SK-N-MC (cell line): ENCODE measurements around the gene XPNPEP1.

Source experiments
- DNase-seq: peaks from one replicate; pipeline ENCODE4 v3.0.0-alpha.2; 2011; ENCODE audit warnings: low read depth, low spot score
- H3K27ac ChIP-seq: fragments of 200-600 bp; sonication (generic); 2 replicates; pipeline ENCODE4 v1.5.1; 2016; ENCODE audit warnings: mixed run types
- H3K36me3 ChIP-seq: fragments of 200-600 bp; sonication (generic); 2 replicates; pipeline ENCODE4 v1.6.1; 2017; ENCODE audit warnings: antibody characterized with exemption, low read length, mixed read lengths; ENCODE audit not compliant: insufficient read depth
- H3K4me3 ChIP-seq: fragments of 200-600 bp; sonication (generic); 2 replicates; pipeline ENCODE4 v1.5.1; 2016
- H3K9ac ChIP-seq: fragments of 200-600 bp; sonication (generic); 2 replicates; pipeline ENCODE4 v1.8.0; 2017; ENCODE audit warnings: mixed run types, mixed read lengths; ENCODE audit not compliant: insufficient read length
- H3K9me3 ChIP-seq: fragments of 200-600 bp; sonication (generic); 2 replicates; pipeline ENCODE4 v1.6.1; 2017; ENCODE audit warnings: low read depth, mild to moderate bottlenecking, antibody characterized with exemption, low read length, moderate library complexity, mixed read lengths
- EZH2 ChIP-seq: fragments of 200-600 bp; sonication (generic); IDR thresholded peaks from one replicate; pipeline ENCODE4 v1.6.1; 2017; ENCODE audit warnings: antibody characterized with exemption
- FOXP2 ChIP-seq: optimal IDR thresholded peaks from 2 replicates; pipeline ENCODE3; 2011; ENCODE audit warnings: mild to moderate bottlenecking, moderate library complexity; ENCODE audit not compliant: insufficient read depth; ENCODE audit errors: extremely low read length, control extremely low read depth
- POLR2AphosphoS5 ChIP-seq: IDR thresholded peaks from 2 replicates; pipeline ENCODE4 v1.6.1; 2012; ENCODE audit warnings: mild to moderate bottlenecking, low read depth, low read length, borderline replicate concordance

The XPNPEP1 gene

GRCh38 chr10:109862041-109862440 lies 61.3 kb downstream of the XPNPEP1 start:
- Histone ChIP-seq H3K4me3 (no peak overlapping the region), H3K27ac (no peak overlapping the region), H3K36me3 (peaks cover 5% of the 10 kb centered on the region), H3K9me3 (no peaks in the 10 kb centered on the region), H3K9ac (no peak overlapping the region)
- DNase-seq, result no peak
- TF ChIP-seq FOXP2 (no peak), EZH2 (no peak), POLR2AphosphoS5 (no peak)

DNA sequence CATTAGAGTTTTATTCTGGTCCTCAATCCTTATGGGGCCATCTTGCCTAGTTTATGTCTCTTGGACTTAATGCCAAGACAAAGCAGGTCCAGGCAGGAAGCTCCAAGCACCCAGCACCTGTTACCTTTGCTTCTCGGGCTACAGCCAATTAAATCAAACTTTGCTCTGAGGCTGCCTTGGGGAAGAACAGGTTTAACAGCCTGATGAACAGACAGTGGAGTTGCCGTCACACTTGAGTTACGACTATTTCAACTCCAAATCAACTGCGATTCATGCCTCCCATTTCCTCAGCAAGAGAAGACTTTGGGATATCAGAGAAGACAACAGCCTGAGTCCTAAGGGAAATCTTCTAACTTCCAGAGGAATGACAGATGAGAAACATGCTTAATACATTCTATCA lies 62.2 kb downstream of the XPNPEP1 start:
- Histone ChIP-seq H3K9me3 (no peaks in the 10 kb centered on the region), H3K4me3 (no peak overlapping the region), H3K9ac (no peak overlapping the region), H3K36me3 (peaks cover 5% of the 10 kb centered on the region), H3K27ac (no peak overlapping the region)
- TF ChIP-seq FOXP2 (no peak), POLR2AphosphoS5 (no peak), EZH2 (no peak)
- no peak for DNase-seq

DNA sequence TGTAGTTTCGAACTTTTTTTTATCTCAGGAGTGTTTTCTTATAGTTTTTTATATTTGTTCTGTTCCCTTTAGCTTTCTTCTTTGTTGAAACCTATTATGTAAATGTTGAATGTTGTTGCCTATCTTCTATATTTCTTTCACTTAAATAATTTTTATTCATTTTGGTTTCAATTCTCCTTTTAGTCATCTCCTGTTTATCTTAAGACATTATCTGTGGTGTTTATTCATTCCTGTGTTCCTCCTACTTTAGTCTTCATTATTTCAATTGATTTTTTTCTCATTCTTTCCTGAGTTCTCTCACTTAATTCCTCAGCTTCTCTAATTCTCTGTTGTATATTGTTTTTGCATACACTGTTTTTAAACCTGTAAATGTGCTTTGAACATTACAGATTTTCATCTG lies 64.1 kb downstream of the XPNPEP1 start:
- H3K27ac ChIP-seq, result no peak overlapping the region
- H3K36me3 ChIP-seq, result peaks cover 4% of the 10 kb centered on the region
- DNase-seq, result no peak
- H3K9ac ChIP-seq, result no peak overlapping the region
- no peaks in the 10 kb centered on the region for H3K9me3 ChIP-seq
- TF ChIP-seq FOXP2 (no peak), EZH2 (no peak)
- no peak overlapping the region for H3K4me3 ChIP-seq

DNA sequence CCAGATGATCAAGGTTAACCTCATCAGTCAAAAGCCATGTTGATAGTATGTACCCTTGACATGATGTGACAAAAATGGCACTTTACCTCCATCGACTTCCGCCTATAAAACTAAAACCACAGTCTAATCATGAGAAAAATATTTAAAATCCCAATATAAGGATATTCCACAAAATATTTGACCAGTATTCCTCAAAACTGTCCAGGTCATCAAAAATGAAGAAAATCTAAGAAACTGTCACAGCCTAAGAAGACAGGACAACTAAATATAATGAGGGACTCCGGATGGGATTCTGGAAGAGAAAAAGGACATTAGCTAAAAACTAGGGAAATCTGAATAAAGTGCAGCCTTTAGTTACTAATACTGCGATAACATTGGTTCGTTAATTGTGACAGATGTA lies 67.6 kb downstream of the XPNPEP1 start:
- Histone ChIP-seq H3K4me3 (no peak overlapping the region), H3K9me3 (no peaks in the 10 kb centered on the region), H3K36me3 (no peaks in the 10 kb centered on the region), H3K27ac (no peak overlapping the region), H3K9ac (no peak overlapping the region)
- DNase-seq, result no peak
- no peak for TF ChIP-seq EZH2
- no peak for TF ChIP-seq POLR2AphosphoS5
- no peak for TF ChIP-seq FOXP2

- Histone ChIP-seq H3K27ac (peak overlapping the region; percentile 79), H3K36me3 (no peaks in the 10 kb centered on the region), H3K9me3 (no peaks in the 10 kb centered on the region), H3K4me3 (no peak overlapping the region), H3K9ac (no peak overlapping the region)
- DNase-seq, result no peak
- TF ChIP-seq EZH2 (no peak), FOXP2 (no peak), POLR2AphosphoS5 (no peak)
These were observed 69.4 kb downstream of the XPNPEP1 start for GRCh38 chr10:109853921-109854320.

DNA sequence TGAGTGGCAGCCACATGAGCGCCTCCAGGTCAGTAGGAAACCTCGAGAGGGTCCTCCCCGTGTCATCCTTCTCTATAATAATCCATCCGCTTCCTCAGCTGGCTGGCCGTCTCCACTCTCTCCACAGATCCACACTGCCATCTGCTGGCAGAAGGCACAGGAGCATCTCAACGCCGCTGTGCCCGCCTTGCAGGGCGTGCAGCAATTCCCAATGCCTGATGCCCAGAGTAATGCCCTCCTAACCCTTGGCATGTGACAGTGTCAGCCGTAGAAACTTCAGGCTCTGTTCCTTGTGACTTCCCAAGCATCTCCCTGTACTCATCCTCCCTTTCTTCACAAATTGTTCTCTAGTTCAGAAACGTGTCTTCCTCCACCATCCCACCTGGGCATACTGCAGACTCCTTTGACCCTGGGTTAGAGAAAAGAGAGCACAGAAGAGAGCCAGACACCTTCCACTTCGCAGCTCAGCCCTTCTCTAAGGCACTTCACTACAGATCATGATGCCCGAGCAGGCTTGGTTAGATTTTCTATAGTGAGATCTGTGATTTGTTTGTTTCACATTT lies 70.8 kb downstream of the XPNPEP1 start:
- Histone ChIP-seq H3K4me3 (no peak overlapping the region), H3K27ac (peak overlapping the region; percentile 79), H3K9ac (peak overlapping the region; percentile 53), H3K36me3 (no peaks in the 10 kb centered on the region), H3K9me3 (no peaks in the 10 kb centered on the region)
- peak; percentile 26 for DNase-seq
- TF ChIP-seq POLR2AphosphoS5 (no peak), FOXP2 (no peak), EZH2 (no peak)

- Histone ChIP-seq H3K36me3 (no peaks in the 10 kb centered on the region), H3K9me3 (no peaks in the 10 kb centered on the region), H3K27ac (peak overlapping the region; percentile 64), H3K4me3 (no peak overlapping the region), H3K9ac (peak overlapping the region; percentile 37)
- no peak for TF ChIP-seq POLR2AphosphoS5
- no peak for TF ChIP-seq EZH2
- no peak for TF ChIP-seq FOXP2
- no peak for DNase-seq
These were observed 71.5 kb downstream of the XPNPEP1 start for GRCh38 chr10:109851616-109852474.

DNA sequence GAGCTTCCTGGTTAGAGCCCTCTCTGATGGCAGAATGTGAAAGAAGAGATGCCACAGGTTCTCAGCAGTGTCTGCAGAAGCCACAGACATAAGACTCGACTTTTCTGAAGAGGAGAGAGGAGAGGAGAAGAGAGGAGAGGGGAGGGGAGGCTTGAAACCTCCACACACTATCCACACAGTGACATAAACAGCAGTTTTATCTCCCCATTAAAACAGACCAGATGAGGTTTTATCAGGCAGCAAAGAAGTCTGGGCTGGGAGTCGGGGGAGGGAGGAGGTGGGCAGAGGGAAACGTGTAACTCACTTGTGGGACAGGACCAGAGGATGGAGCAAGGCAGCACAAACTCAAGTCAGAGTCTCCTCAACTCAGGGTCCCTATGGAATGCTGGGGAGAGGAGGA lies 76.5 kb downstream of the XPNPEP1 start:
- Histone ChIP-seq H3K4me3 (no peak overlapping the region), H3K9ac (no peak overlapping the region), H3K36me3 (no peaks in the 10 kb centered on the region), H3K9me3 (no peaks in the 10 kb centered on the region), H3K27ac (0 out of 2 replicates have a peak overlapping the region, but pooled peaks have one; percentile 19)
- no peak for DNase-seq
- TF ChIP-seq FOXP2 (no peak), EZH2 (no peak), POLR2AphosphoS5 (no peak)

- Histone ChIP-seq H3K4me3 (no peak overlapping the region), H3K9ac (no peak overlapping the region), H3K9me3 (no peaks in the 10 kb centered on the region), H3K36me3 (no peaks in the 10 kb centered on the region), H3K27ac (no peak overlapping the region)
- DNase-seq, result no peak
- TF ChIP-seq POLR2AphosphoS5 (no peak), EZH2 (no peak), FOXP2 (no peak)
These were observed 78.0 kb downstream of the XPNPEP1 start for GRCh38 chr10:109845308-109845707.
